SU-DHL-6 (cell line): ENCODE results near the gene PTPN21.
"Not testable (repeated sequence)": the region's sequence is repeated elsewhere in the genome, so short reads cannot be mapped to it uniquely, and the experiment has no call there.

Experiments used
- EZH2phosphoT487 ChIP-seq: fragments of 200-600 bp; sonication (generic), shearing (Covaris generic); conservative IDR thresholded peaks from 2 replicates; pipeline ENCODE4 v1.6.1; 2018; ENCODE audit warnings: mild to moderate bottlenecking, antibody characterized with exemption, low read length, moderate library complexity, mixed read lengths
- TF ChIP-seq, protein P1 (sequence below): fragments of 200-600 bp; sonication (generic); IDR thresholded peaks from one replicate; pipeline ENCODE4 v1.5.1; 2017; ENCODE audit warnings: antibody characterized with exemption, mild to moderate bottlenecking, low read length, moderate library complexity; ENCODE audit not compliant: insufficient read depth, poor library complexity, severe bottlenecking

DNA sequence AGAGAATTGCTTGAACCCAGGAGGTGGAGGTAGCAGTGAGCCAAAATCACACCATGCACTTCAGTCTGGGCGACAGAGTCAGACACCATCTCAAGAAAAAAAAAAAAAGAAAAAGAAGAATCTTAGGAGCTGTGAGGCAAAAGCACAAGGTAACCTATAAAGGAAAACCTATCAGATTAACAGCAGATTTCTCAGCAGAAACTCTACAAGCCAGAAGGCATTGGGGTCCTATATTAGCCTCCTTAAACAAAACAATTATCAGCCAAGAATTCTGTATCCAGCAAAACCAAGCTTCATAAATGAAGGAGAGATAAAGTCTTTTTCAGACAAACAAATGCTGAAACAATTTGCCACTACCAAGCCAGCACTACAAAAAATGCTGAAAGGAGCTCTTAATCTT is 24.9 kb downstream of the PTPN21 start:
- TF ChIP-seq, protein P1, sequence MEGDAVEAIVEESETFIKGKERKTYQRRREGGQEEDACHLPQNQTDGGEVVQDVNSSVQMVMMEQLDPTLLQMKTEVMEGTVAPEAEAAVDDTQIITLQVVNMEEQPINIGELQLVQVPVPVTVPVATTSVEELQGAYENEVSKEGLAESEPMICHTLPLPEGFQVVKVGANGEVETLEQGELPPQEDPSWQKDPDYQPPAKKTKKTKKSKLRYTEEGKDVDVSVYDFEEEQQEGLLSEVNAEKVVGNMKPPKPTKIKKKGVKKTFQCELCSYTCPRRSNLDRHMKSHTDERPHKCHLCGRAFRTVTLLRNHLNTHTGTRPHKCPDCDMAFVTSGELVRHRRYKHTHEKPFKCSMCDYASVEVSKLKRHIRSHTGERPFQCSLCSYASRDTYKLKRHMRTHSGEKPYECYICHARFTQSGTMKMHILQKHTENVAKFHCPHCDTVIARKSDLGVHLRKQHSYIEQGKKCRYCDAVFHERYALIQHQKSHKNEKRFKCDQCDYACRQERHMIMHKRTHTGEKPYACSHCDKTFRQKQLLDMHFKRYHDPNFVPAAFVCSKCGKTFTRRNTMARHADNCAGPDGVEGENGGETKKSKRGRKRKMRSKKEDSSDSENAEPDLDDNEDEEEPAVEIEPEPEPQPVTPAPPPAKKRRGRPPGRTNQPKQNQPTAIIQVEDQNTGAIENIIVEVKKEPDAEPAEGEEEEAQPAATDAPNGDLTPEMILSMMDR, result not testable (repeated sequence)
- TF ChIP-seq EZH2phosphoT487, result not testable (repeated sequence)
